ENCODE measurements around the gene CD177.

Gene CD177

DNA sequence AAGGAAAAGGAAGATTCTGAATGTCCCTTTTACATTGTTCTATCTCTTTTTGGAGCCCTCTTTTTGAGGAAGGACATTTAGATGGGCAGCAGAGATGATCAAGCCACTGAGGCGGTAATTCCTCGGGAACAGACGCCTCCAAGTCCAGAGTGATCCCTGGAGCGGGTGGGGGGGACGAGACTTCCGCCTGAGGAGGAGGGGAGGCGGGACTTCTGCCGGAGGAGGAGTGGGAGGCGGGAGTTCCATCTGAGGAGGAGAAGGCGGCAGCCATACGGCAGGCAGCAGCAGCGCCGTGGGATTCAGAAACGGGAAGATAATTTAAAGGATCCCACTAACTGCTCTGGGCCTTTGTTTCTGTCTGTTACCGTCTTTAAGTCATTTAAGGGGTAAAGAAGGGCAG, 37.6 kb upstream of the CD177 start:
- Histone ChIP-seq H3K9me2 (replicated peaks; ENCODE audit: insufficient read depth, low read length) (no peaks in the 10 kb centered on the region), H3K4me2 (ENCODE audit: low read depth, low read length) (no peak overlapping the region), H3K9me3 (replicated peaks; ENCODE audit: insufficient read depth, low read length) (no peaks in the 10 kb centered on the region), H3K36me3 (replicated peaks; ENCODE audit: insufficient read depth, low read length) (no peaks in the 10 kb centered on the region), H3K27ac (ENCODE audit: low read length) (no peak overlapping the region), H3K9ac (ENCODE audit: low read length) (no peak overlapping the region), H3K27me3 (replicated peaks; ENCODE audit: insufficient read depth, low read length) (no peaks in the 10 kb centered on the region; the same call in 1 of the 2 replicates), H3K4me1 (ENCODE audit: low read length) (no peaks in the 10 kb centered on the region), H4K20me1 (ENCODE audit: insufficient read depth, low read length) (no peaks in the 10 kb centered on the region), H3F3A (ENCODE audit: insufficient read depth, low read length) (no peaks in the 10 kb centered on the region), H3K79me2 (ENCODE audit: low read length) (no peaks in the 10 kb centered on the region), H2AFZ (ENCODE audit: low read length) (no peak overlapping the region), H3K4me3 (ENCODE audit: low read length) (no peak overlapping the region)
- TF ChIP-seq, protein P1, sequence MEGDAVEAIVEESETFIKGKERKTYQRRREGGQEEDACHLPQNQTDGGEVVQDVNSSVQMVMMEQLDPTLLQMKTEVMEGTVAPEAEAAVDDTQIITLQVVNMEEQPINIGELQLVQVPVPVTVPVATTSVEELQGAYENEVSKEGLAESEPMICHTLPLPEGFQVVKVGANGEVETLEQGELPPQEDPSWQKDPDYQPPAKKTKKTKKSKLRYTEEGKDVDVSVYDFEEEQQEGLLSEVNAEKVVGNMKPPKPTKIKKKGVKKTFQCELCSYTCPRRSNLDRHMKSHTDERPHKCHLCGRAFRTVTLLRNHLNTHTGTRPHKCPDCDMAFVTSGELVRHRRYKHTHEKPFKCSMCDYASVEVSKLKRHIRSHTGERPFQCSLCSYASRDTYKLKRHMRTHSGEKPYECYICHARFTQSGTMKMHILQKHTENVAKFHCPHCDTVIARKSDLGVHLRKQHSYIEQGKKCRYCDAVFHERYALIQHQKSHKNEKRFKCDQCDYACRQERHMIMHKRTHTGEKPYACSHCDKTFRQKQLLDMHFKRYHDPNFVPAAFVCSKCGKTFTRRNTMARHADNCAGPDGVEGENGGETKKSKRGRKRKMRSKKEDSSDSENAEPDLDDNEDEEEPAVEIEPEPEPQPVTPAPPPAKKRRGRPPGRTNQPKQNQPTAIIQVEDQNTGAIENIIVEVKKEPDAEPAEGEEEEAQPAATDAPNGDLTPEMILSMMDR (IDR thresholded peaks at IDR 0.05; ENCODE audit: low read length): no peak
- TF ChIP-seq EZH2phosphoT487 (IDR thresholded peaks at IDR 0.05; ENCODE audit: low read length): no peak
- TF ChIP-seq EZH2 (optimal IDR thresholded peaks at IDR 0.05; ENCODE audit: low read depth, low read length): no peak
- no peak for DNase-seq

DNA sequence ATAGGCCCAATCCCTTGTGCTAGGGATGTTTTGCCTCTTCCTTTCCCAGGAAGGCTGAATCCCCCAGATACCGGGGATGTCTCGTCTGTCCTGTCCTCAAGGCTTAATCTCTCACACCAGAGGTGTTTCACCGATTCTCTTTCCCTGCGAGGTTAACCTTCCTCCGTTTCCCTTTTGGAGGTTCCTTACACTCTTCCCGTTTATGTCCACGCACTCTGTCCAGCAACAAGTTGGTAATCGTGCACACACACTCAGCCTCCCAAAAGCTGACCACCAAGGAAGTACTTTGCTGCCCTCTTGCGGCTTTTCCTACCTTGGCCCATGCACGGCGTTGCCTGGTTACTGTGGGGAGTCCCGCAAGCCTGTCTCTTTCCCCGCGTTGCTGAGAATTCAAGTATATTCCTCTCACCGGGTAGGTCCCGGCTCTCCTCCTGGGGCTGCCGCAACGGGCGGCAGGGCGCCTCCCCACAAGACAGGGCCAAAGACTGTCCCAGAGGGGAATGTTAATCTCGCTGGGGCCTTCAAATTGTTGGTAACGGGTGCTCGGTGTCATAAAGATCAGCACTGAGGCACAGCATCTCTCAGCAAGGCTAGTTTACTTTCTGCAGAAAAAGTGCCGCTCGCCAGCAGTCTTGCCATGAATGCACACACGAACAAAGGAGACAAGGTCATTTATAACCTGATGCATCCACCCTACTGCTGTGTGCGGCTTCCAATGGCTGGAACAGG, 36.7 kb upstream of the CD177 start:
- Histone ChIP-seq H4K20me1 (ENCODE audit: insufficient read depth, low read length) (no peaks in the 10 kb centered on the region), H3K27ac (ENCODE audit: low read length) (no peak overlapping the region), H2AFZ (ENCODE audit: low read length) (peak overlapping the region; percentile 42; the same call in 1 of the 2 replicates)

DNA sequence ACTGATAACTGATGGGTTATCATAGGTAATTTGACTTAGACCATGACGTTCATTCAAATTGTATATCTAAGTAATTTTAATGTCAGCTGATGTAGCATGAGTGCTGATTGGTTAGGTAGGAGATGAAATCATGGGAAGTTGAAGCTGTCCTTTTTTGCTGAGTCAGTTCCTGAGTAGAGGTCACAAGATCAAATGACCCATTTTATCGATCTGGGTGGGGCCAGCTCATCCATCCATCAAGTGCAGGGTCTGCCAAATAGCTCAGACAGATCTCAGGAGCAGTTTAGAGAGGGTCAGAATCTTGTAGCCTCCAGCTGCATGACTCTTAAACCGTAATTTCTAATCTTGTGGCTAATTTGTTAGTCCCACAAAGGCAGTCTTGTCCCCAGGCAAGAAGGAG, 35.3 kb upstream of the CD177 start:
- Histone ChIP-seq H2AFZ (ENCODE audit: low read length) (no peak overlapping the region), H3K9me2 (replicated peaks; ENCODE audit: insufficient read depth, low read length) (no peaks in the 10 kb centered on the region), H3K4me3 (ENCODE audit: low read length) (no peak overlapping the region), H3K4me1 (ENCODE audit: low read length) (no peaks in the 10 kb centered on the region), H4K20me1 (ENCODE audit: insufficient read depth, low read length) (no peaks in the 10 kb centered on the region), H3K9ac (ENCODE audit: low read length) (no peak overlapping the region), H3F3A (ENCODE audit: insufficient read depth, low read length) (no peaks in the 10 kb centered on the region), H3K79me2 (ENCODE audit: low read length) (no peaks in the 10 kb centered on the region), H3K9me3 (replicated peaks; ENCODE audit: insufficient read depth, low read length) (no peaks in the 10 kb centered on the region), H3K27me3 (replicated peaks; ENCODE audit: insufficient read depth, low read length) (no peaks in the 10 kb centered on the region; the same call in 1 of the 2 replicates), H3K27ac (ENCODE audit: low read length) (no peak overlapping the region), H3K4me2 (ENCODE audit: low read depth, low read length) (no peak overlapping the region), H3K36me3 (replicated peaks; ENCODE audit: insufficient read depth, low read length) (no peaks in the 10 kb centered on the region)
- TF ChIP-seq EZH2phosphoT487 (IDR thresholded peaks at IDR 0.05; ENCODE audit: low read length) (no peak), EZH2 (optimal IDR thresholded peaks at IDR 0.05; ENCODE audit: low read depth, low read length) (no peak)
- TF ChIP-seq, protein P1 (IDR thresholded peaks at IDR 0.05; ENCODE audit: low read length): no peak
- no peak for DNase-seq

More for the DNA sequence above, 36.7 kb upstream of the CD177 start:
- Histone ChIP-seq H3K79me2 (ENCODE audit: low read length) (no peaks in the 10 kb centered on the region), H3K27me3 (replicated peaks; ENCODE audit: insufficient read depth, low read length) (no peaks in the 10 kb centered on the region; the same call in 1 of the 2 replicates), H3F3A (ENCODE audit: insufficient read depth, low read length) (no peaks in the 10 kb centered on the region), H3K4me1 (ENCODE audit: low read length) (no peaks in the 10 kb centered on the region), H3K9me3 (replicated peaks; ENCODE audit: insufficient read depth, low read length) (no peaks in the 10 kb centered on the region), H3K9me2 (replicated peaks; ENCODE audit: insufficient read depth, low read length) (no peaks in the 10 kb centered on the region), H3K4me2 (ENCODE audit: low read depth, low read length) (peak overlapping the region; percentile 68; the same call in 1 of the 2 replicates), H3K36me3 (replicated peaks; ENCODE audit: insufficient read depth, low read length) (no peaks in the 10 kb centered on the region), H3K9ac (ENCODE audit: low read length) (no peak overlapping the region), H3K4me3 (ENCODE audit: low read length) (no peak overlapping the region)
- TF ChIP-seq, protein P1 (IDR thresholded peaks at IDR 0.05; ENCODE audit: low read length): peak; percentile 82
- TF ChIP-seq EZH2 (optimal IDR thresholded peaks at IDR 0.05; ENCODE audit: low read depth, low read length) (no peak), EZH2phosphoT487 (IDR thresholded peaks at IDR 0.05; ENCODE audit: low read length) (no peak)
- DNase-seq: peak; percentile 78

Measured in MM.1S (cell line).